ENCODE data around the gene RNF5.
A peak's percentile ranks its signal among the peaks of the same experiment; 100 is the strongest.

RNF5 gene

DNA sequence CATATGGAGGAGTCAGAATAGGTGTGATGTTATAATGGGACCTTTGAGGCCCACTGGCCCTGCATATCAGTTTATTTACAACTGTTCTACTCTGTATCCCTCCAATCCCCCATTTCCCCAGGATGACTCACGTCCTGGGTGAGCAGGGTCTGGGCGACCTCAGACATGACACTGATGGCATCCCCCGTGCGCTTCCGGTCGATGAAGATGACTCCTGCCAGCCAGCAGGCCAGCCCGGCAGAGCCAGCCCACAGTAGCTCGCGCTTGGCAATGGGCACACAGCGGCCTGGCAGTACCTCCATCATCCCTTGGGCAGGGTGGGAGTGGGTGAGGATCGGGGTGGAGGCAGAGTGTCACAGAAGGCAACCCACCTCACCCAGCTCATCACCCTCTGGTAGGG lies 7.9 kb upstream of the RNF5 start:
- no peak overlapping the region for H3K4me3 ChIP-seq (ENCODE audit: low read length)
- no peak for DNase-seq (ENCODE audit: low read depth)
- TF ChIP-seq, protein P1, sequence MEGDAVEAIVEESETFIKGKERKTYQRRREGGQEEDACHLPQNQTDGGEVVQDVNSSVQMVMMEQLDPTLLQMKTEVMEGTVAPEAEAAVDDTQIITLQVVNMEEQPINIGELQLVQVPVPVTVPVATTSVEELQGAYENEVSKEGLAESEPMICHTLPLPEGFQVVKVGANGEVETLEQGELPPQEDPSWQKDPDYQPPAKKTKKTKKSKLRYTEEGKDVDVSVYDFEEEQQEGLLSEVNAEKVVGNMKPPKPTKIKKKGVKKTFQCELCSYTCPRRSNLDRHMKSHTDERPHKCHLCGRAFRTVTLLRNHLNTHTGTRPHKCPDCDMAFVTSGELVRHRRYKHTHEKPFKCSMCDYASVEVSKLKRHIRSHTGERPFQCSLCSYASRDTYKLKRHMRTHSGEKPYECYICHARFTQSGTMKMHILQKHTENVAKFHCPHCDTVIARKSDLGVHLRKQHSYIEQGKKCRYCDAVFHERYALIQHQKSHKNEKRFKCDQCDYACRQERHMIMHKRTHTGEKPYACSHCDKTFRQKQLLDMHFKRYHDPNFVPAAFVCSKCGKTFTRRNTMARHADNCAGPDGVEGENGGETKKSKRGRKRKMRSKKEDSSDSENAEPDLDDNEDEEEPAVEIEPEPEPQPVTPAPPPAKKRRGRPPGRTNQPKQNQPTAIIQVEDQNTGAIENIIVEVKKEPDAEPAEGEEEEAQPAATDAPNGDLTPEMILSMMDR (conservative IDR thresholded peaks at IDR 0.05; ENCODE audit: low read depth, low read length) = no peak

DNA sequence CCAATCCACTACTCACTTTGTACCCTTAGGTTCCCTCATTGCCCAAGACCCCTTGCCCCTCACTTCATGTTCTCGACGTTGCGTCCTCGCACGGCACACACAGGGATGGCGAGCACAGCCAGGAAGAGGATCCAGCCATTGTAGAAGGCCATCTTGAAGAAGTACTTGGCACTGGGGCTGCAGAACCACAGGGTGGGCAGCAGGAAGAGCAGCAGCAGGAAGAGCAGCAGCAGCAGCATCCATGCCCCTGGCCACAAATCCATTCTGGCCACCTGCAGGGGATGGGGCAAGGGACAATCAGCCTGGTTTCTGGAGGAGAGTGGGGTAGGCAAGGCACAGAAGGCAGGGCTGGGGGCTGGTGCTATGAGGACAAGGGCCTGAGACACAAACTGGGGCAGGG lies 7.0 kb upstream of the RNF5 start:
- TF ChIP-seq, protein P1 (conservative IDR thresholded peaks at IDR 0.05; ENCODE audit: low read depth, low read length) = no peak
- no peak for DNase-seq (ENCODE audit: low read depth)
- H3K4me3 ChIP-seq (ENCODE audit: low read length) = no peak overlapping the region

DNA sequence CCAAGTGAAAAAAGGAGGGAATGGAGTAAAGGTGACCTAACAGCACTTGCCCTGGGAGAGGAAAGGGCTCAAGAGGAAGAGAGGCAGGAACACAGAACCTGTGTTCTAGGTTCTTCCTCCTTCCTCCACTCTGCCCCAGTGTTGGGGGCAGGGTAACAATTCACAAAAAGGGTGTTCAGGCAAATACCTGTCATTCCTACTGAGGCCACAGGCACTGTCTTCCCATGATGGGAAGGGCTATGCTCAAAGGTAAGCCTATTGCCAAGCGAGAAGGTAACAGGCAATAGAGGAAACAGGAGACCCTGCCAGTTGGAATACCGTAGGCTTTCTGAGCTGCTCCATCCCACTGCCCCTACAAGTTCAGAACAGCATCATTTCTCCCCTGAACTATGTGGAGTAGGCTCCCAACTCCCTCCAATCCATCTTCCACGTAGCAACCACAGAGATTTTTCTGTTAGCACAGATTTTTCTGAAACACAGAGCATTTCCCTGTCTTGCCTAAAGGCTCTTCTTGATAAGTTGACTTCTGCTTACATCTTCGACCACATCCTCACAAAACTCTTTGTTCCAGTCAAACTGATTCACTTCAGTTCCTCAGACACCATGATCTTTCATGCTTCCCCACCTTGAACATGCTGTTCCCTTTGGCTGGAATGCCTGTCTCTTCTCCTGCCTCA lies 5.0 kb upstream of the RNF5 start:
- H3K4me3 ChIP-seq (ENCODE audit: low read length) = no peak overlapping the region
- TF ChIP-seq, protein P1 (conservative IDR thresholded peaks at IDR 0.05; ENCODE audit: low read depth, low read length) = no peak
- no peak for DNase-seq (ENCODE audit: low read depth)

DNA sequence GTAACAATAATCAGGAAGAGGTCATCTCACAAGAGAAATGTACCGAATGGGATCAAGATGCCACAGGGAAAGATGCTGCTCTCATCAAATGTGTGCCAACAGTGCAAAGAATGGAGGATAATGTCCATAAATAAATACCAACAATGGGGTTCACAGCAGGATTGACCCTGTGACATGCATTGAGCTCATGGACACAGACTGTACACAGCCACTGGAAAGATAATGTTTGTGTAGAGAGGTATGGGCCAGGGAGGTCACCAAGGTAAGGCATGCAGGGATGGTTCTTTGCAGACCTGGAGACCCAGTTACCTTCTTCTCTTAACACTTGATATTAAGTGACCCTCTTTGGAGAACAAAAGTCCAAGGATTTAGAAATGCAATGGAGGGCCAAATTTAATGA lies 3.8 kb upstream of the RNF5 start:
- DNase-seq (ENCODE audit: low read depth) = no peak
- H3K4me3 ChIP-seq (ENCODE audit: low read length) = no peak overlapping the region
- TF ChIP-seq, protein P1 (conservative IDR thresholded peaks at IDR 0.05; ENCODE audit: low read depth, low read length) = no peak

DNA sequence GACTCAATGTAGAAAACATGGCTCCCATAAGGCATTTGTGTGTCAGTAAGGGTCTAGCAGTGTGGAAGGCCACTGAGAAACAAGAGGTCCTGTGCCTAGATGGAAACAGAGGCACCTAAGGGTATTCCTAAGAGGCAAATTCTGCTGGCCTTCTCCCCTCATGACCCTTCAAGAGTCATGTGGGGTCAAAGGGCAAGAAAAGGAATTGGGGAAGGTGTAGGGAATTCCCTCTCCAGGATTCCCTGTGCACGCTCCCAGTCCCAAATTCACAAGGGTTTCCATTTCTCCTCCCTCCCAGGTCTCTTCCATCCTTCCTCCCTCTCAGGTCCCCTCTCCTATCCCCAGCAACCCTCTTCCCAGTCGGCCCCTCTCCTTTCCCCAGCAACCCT lies 2.9 kb upstream of the RNF5 start:
- peak overlapping the region; percentile 95 for H3K4me3 ChIP-seq (ENCODE audit: low read length)
- no peak for DNase-seq (ENCODE audit: low read depth)
- TF ChIP-seq, protein P1 (conservative IDR thresholded peaks at IDR 0.05; ENCODE audit: low read depth, low read length) = no peak

DNA sequence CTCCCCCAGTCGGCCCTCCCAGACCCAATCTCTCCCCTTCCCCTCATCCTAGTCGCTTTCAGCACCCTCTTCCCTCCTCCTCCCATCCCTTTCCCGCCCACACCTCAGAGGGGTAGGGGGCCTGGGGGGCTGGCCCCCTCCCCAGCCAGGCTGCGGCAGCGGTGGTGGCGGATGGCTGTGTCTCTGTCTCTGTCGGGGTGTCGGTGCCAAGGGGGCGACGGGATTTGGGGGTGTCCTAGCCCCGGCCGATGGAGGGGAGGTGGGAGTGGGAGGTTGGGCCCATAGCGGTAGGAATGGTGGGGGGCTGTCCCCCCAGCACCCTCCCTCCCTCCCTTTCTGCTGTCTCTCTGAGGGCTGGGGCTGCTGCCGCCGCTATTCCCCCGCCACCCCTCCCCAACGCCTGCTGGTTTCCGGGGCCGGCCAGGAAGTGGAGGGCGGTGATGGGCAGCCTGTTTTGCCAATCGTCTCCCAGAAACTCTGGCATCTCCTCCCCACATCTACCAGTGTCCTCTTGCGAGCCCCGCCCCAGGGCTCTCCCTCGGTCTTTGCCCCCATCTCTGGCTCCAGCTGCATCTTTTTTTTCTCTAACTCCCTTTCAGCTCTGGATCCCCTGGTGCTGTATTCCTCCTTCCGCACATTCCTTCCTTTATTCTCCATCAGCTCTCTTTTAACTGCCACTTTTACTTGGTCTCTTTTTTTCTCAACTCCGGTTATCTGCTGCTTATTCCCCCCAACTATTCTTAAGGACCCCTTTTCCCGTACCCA lies 2.3 kb upstream of the RNF5 start, which contains the start of gene AGPAT1:
TSS of gene AGPAT1 (minus strand) at position 374 of the 765 bp plus-strand sequence. CDS start 4,588 bp downstream, outside the sequence.
- H3K4me3 ChIP-seq (ENCODE audit: low read length) = peak within 1 kb of the TSS; percentile 95
- TF ChIP-seq, protein P1 (conservative IDR thresholded peaks at IDR 0.05; ENCODE audit: low read depth, low read length) = no peak
- DNase-seq (ENCODE audit: low read depth) = peak; percentile 89

All from retinal pigment epithelial cell (primary cell).